DND-41 (cell line): ENCODE data around the gene NRXN3.

Source experiments
- ATAC-seq: fragments of 200-7000 bp; cut with Tn5 transposase; 3 replicates; pipeline ENCODE4 v1.9.1; 2021; ENCODE audit warnings: low read depth; ENCODE audit not compliant: insufficient read depth
- DNase-seq: peaks from one replicate; pipeline ENCODE4 v3.0.0-alpha.2; 2020
- H2AFZ ChIP-seq: 2 replicates; pipeline ENCODE4 v1.6.0; 2012; ENCODE audit warnings: low read depth, low read length
- H3K27ac ChIP-seq: 2 replicates; pipeline ENCODE4 v1.5.1; 2012; ENCODE audit warnings: low read length, inconsistent platforms
- H3K27me3 ChIP-seq: fragments of 200-600 bp; sonication (generic); 2 replicates; pipeline ENCODE4 v1.6.0; 2012; ENCODE audit warnings: low read length, mild to moderate bottlenecking, inconsistent platforms; ENCODE audit not compliant: insufficient read depth, poor library complexity
- H3K36me3 ChIP-seq: 2 replicates; pipeline ENCODE4 v1.5.1; 2012; ENCODE audit warnings: low read length, inconsistent platforms; ENCODE audit not compliant: insufficient read depth
- H3K4me1 ChIP-seq: 2 replicates; pipeline ENCODE4 v1.5.1; 2012; ENCODE audit warnings: mild to moderate bottlenecking, low read length; ENCODE audit not compliant: insufficient read depth
- H3K4me2 ChIP-seq: 2 replicates; pipeline ENCODE4 v1.6.0; 2012; ENCODE audit warnings: mild to moderate bottlenecking, moderate library complexity, low read length, inconsistent platforms; ENCODE audit not compliant: insufficient read depth
- H3K4me3 ChIP-seq, 2 experiments: fragments of 200-600 bp in 1 of 2; shearing (Covaris generic) in 1 of 2; 2 replicates each; pipeline ENCODE4 v1.5.1; 2012 to 2016; ENCODE audit warnings: inconsistent platforms in 2 of 2, low read length in 2 of 2, mild to moderate bottlenecking in 2 of 2, low read depth in 1 of 2, moderate library complexity in 1 of 2
- H3K79me2 ChIP-seq: 2 replicates; pipeline ENCODE4 v1.6.0; 2012; ENCODE audit warnings: low read length, inconsistent platforms; ENCODE audit not compliant: insufficient read depth
- H3K9ac ChIP-seq: 2 replicates; pipeline ENCODE4 v1.6.0; 2012; ENCODE audit warnings: low read depth, mild to moderate bottlenecking, inconsistent platforms, low read length, moderate library complexity
- H3K9me3 ChIP-seq: 2 replicates; pipeline ENCODE4 v1.5.1; 2012; ENCODE audit warnings: low read length, moderate library complexity, mild to moderate bottlenecking, inconsistent platforms; ENCODE audit not compliant: insufficient read depth, severe bottlenecking
- H4K20me1 ChIP-seq: 2 replicates; pipeline ENCODE4 v1.6.0; 2012; ENCODE audit warnings: low read length; ENCODE audit not compliant: insufficient read depth
- CTCF ChIP-seq: IDR thresholded peaks from 2 replicates; pipeline ENCODE4 v1.5.1; 2012; ENCODE audit warnings: borderline replicate concordance, low read length, moderate library complexity, mild to moderate bottlenecking; ENCODE audit not compliant: poor library complexity, severe bottlenecking; ENCODE audit errors: extremely low read depth
- EZH2 ChIP-seq: IDR thresholded peaks from 3 replicates; pipeline ENCODE4 v1.6.1; 2012; ENCODE audit warnings: borderline replicate concordance, low read depth, mild to moderate bottlenecking, moderate library complexity, low read length, inconsistent platforms; ENCODE audit not compliant: severe bottlenecking

NRXN3 gene

GRCh38 chr14:79193689-79194477, 1023.7 kb downstream of the NRXN3 start:
- Histone ChIP-seq H3K79me2 (no peaks in the 10 kb centered on the region), H3K4me2 (no peak overlapping the region), H3K9me3 (no peaks in the 10 kb centered on the region), H3K4me3 (no peak overlapping the region), H3K9ac (no peak overlapping the region), H3K27ac (no peak overlapping the region), H3K4me1 (no peaks in the 10 kb centered on the region), H3K27me3 (no peaks in the 10 kb centered on the region), H2AFZ (no peak overlapping the region), H4K20me1 (no peaks in the 10 kb centered on the region), H3K36me3 (no peaks in the 10 kb centered on the region)
- no peak for ATAC-seq
- TF ChIP-seq EZH2 (no peak), CTCF (no peak)
- no peak for DNase-seq

- Histone ChIP-seq H3K4me2 (no peak overlapping the region), H3K9me3 (no peaks in the 10 kb centered on the region), H3K9ac (no peak overlapping the region), H3K79me2 (no peaks in the 10 kb centered on the region), H3K4me3 (no peak overlapping the region), H2AFZ (no peak overlapping the region), H3K4me1 (no peaks in the 10 kb centered on the region), H4K20me1 (no peaks in the 10 kb centered on the region), H3K27me3 (no peaks in the 10 kb centered on the region), H3K27ac (no peak overlapping the region), H3K36me3 (no peaks in the 10 kb centered on the region)
- DNase-seq, result no peak
- ATAC-seq, result no peak
- no peak for TF ChIP-seq EZH2
- TF ChIP-seq CTCF, result no peak
Measured at GRCh38 chr14:79196216-79196615, 1026.0 kb downstream of the NRXN3 start.

GRCh38 chr14:79197516-79197915, 1027.3 kb downstream of the NRXN3 start:
- no peaks in the 10 kb centered on the region for H3K27me3 ChIP-seq
- H3K9ac ChIP-seq, result no peak overlapping the region
- H3K9me3 ChIP-seq, result no peaks in the 10 kb centered on the region
- no peaks in the 10 kb centered on the region for H4K20me1 ChIP-seq
- H3K36me3 ChIP-seq, result no peaks in the 10 kb centered on the region
- H3K27ac ChIP-seq, result no peak overlapping the region
- no peak for DNase-seq
- no peak overlapping the region for H2AFZ ChIP-seq
- H3K4me2 ChIP-seq, result no peak overlapping the region
- H3K4me3 ChIP-seq, result no peak overlapping the region
- no peaks in the 10 kb centered on the region for H3K4me1 ChIP-seq
- no peaks in the 10 kb centered on the region for H3K79me2 ChIP-seq
- TF ChIP-seq EZH2, result no peak
- no peak for TF ChIP-seq CTCF
- no peak for ATAC-seq

- TF ChIP-seq EZH2, result no peak
- no peak for TF ChIP-seq CTCF
- no peaks in the 10 kb centered on the region for H3K79me2 ChIP-seq
- H3K4me1 ChIP-seq, result no peaks in the 10 kb centered on the region
- H3K4me2 ChIP-seq, result no peak overlapping the region
- no peaks in the 10 kb centered on the region for H3K27me3 ChIP-seq
- no peaks in the 10 kb centered on the region for H3K9me3 ChIP-seq
- H4K20me1 ChIP-seq, result no peaks in the 10 kb centered on the region
- no peak overlapping the region for H3K27ac ChIP-seq
- no peak for ATAC-seq
- no peak for DNase-seq
- no peaks in the 10 kb centered on the region for H3K36me3 ChIP-seq
- H3K9ac ChIP-seq, result no peak overlapping the region
- no peak overlapping the region for H2AFZ ChIP-seq
- no peak overlapping the region for H3K4me3 ChIP-seq
Measured at GRCh38 chr14:79199217-79199616, 1029.0 kb downstream of the NRXN3 start.
